C4-2B (cell line): Measurements from ENCODE around the gene FXYD3.

Experiments
- CTCF ChIP-seq: fragments of 450-650 bp; conservative IDR thresholded peaks from 2 replicates; pipeline ENCODE4 v1.5.1; 2017; ENCODE audit warnings: mild to moderate bottlenecking
- ZFX ChIP-seq: fragments of 450-650 bp; IDR thresholded peaks from 2 replicates; pipeline ENCODE4 v1.6.1; 2017

- TF ChIP-seq CTCF (no peak), ZFX (no peak)
Observed at GRCh38 chr19:35105411-35106290, 10.0 kb upstream of the FXYD3 start.
